ENCODE measurements around the gene ATPAF1. TPM values are rescaled to one million over a fixed set of nuclear protein-coding genes. Genes with fewer than 3 reads are reported as not detected.

ATPAF1 gene
- total RNA-seq, 3 donors from 2014 or later (not counting 1 experiment from before 2014, with no cell fraction given), result 18.0 to 21.7 (median 19.0) TPM

- ATAC-seq (no peak), DNase-seq (no peak)
- Mint-ChIP-seq H3K36me3 (no peaks in the 10 kb centered on the region), H3K4me3 (no peak overlapping the region), H3K27ac (peak overlapping the region in 1 of 2 donors; percentile 27), H3K9me3 (no peaks in the 10 kb centered on the region), H3K4me1 (peaks cover 18 to 25% of the 10 kb centered on the region in 2 donors), H3K27me3 (ENCODE audit: low read depth in 2 of 2) (no peaks in the 10 kb centered on the region)
- H3K36me3 ChIP-seq (ENCODE audit: control insufficient read depth, insufficient read depth, low read length), result no peaks in the 10 kb centered on the region
- H3K27me3 ChIP-seq (ENCODE audit: control insufficient read depth, insufficient read depth, low read length), result no peaks in the 10 kb centered on the region
- WGBS (ENCODE audit: insufficient coverage), result 90% methylated on average over 5 of the region's 5 CpGs
- no peak overlapping the region for H3K4me3 ChIP-seq (ENCODE audit: low read length)
- intact Hi-C loops (cut with micrococcal nuclease), result loop anchor here (5.0 kb wide), 1 partner anchor 98 kb away; the partner anchor contains the start of gene EFCAB14
- H3K4me1 ChIP-seq (ENCODE audit: control insufficient read depth, insufficient read depth, low read length), result peaks cover 24% of the 10 kb centered on the region
- H3K27ac ChIP-seq (ENCODE audit: low read length), result no peak overlapping the region
- TF ChIP-seq, protein P1, sequence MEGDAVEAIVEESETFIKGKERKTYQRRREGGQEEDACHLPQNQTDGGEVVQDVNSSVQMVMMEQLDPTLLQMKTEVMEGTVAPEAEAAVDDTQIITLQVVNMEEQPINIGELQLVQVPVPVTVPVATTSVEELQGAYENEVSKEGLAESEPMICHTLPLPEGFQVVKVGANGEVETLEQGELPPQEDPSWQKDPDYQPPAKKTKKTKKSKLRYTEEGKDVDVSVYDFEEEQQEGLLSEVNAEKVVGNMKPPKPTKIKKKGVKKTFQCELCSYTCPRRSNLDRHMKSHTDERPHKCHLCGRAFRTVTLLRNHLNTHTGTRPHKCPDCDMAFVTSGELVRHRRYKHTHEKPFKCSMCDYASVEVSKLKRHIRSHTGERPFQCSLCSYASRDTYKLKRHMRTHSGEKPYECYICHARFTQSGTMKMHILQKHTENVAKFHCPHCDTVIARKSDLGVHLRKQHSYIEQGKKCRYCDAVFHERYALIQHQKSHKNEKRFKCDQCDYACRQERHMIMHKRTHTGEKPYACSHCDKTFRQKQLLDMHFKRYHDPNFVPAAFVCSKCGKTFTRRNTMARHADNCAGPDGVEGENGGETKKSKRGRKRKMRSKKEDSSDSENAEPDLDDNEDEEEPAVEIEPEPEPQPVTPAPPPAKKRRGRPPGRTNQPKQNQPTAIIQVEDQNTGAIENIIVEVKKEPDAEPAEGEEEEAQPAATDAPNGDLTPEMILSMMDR (IDR thresholded peaks at IDR 0.05), result no peak
- no peaks in the 10 kb centered on the region for H3K9me3 ChIP-seq (ENCODE audit: control insufficient read depth, insufficient read depth, low read length)
Observed at GRCh38 chr1:46619656-46620258, 48.4 kb downstream of the ATPAF1 start.

- Histone ChIP-seq H3K9me3 (ENCODE audit: control insufficient read depth, insufficient read depth, low read length) (no peaks in the 10 kb centered on the region), H3K27ac (ENCODE audit: low read length) (no peak overlapping the region), H3K4me3 (ENCODE audit: low read length) (no peak overlapping the region), H3K4me1 (ENCODE audit: control insufficient read depth, insufficient read depth, low read length) (peaks cover 32% of the 10 kb centered on the region), H3K36me3 (ENCODE audit: control insufficient read depth, insufficient read depth, low read length) (no peaks in the 10 kb centered on the region), H3K27me3 (ENCODE audit: control insufficient read depth, insufficient read depth, low read length) (no peaks in the 10 kb centered on the region)
- Mint-ChIP-seq H3K9me3 (no peaks in the 10 kb centered on the region), H3K36me3 (no peaks in the 10 kb centered on the region), H3K4me3 (no peak overlapping the region), H3K27me3 (ENCODE audit: low read depth in 2 of 2) (no peaks in the 10 kb centered on the region), H3K27ac (peak overlapping the region; percentile 27 to 94), H3K4me1 (peaks cover 23 to 34% of the 10 kb centered on the region in 2 donors)
- TF ChIP-seq, protein P1 (IDR thresholded peaks at IDR 0.05), result no peak
- intact Hi-C loops (cut with micrococcal nuclease), result loop anchor here (5.0 kb wide), 1 partner anchor 98 kb away; the partner anchor contains the start of gene EFCAB14
- ATAC-seq (no peak), DNase-seq (no peak)
- 82% methylated on average over 4 of the region's 4 CpGs for WGBS (ENCODE audit: insufficient coverage)
Observed at GRCh38 chr1:46618754-46619415, 49.3 kb downstream of the ATPAF1 start.

DNA sequence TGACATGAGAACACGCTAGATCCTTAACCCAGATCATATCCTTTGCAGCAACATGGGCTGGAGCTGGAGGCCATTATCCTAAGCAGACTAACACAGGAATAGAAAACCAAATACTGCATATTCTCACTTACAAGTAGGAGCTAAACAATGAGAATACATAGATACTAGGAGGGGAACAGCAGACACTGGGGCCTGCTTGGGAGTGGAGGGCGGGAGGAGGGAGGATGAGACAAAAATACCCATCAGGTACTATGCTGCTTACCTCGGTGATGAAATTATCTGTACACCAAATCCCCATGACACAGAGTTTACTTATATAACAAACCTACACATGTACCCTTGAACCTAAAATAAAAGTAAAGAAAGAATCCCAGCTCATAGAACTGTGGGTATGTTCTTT is 50.3 kb downstream of the ATPAF1 start:
- no peaks in the 10 kb centered on the region for H3K27me3 Mint-ChIP-seq (ENCODE audit: low read depth in 2 of 2)
- H3K27ac Mint-ChIP-seq, result peak overlapping the region; percentile 81 to 94
- no peaks in the 10 kb centered on the region for H3K36me3 Mint-ChIP-seq
- TF ChIP-seq, protein P1 (IDR thresholded peaks at IDR 0.05), result no peak
- DNase-seq (no peak), ATAC-seq (no peak)
- no peaks in the 10 kb centered on the region for H3K36me3 ChIP-seq (ENCODE audit: control insufficient read depth, insufficient read depth, low read length)
- peaks cover 31 to 43% of the 10 kb centered on the region in 2 donors for H3K4me1 Mint-ChIP-seq
- peak overlapping the region; percentile 84 for H3K4me3 Mint-ChIP-seq
- H3K4me3 ChIP-seq (ENCODE audit: low read length), result no peak overlapping the region
- H3K27ac ChIP-seq (ENCODE audit: low read length), result no peak overlapping the region
- H3K27me3 ChIP-seq (ENCODE audit: control insufficient read depth, insufficient read depth, low read length), result no peaks in the 10 kb centered on the region
- 100% methylated on average over 1 of the region's 3 CpGs for WGBS (ENCODE audit: insufficient coverage)
- intact Hi-C loops (cut with micrococcal nuclease), result loop anchor here (5.0 kb wide), 1 partner anchor 99 kb away; the partner anchor contains the start of gene EFCAB14
- H3K9me3 ChIP-seq (ENCODE audit: control insufficient read depth, insufficient read depth, low read length), result no peaks in the 10 kb centered on the region
- peaks cover 43% of the 10 kb centered on the region for H3K4me1 ChIP-seq (ENCODE audit: control insufficient read depth, insufficient read depth, low read length)
- no peaks in the 10 kb centered on the region for H3K9me3 Mint-ChIP-seq

All from natural killer cell (primary cell).